ENCODE data around the gene ASZ1. TPM values are rescaled to one million over a fixed set of nuclear protein-coding genes. Genes with fewer than 3 reads are reported as not detected.

ASZ1 gene
- total RNA-seq, 2 donors from 2014 or later, result not detected

DNA sequence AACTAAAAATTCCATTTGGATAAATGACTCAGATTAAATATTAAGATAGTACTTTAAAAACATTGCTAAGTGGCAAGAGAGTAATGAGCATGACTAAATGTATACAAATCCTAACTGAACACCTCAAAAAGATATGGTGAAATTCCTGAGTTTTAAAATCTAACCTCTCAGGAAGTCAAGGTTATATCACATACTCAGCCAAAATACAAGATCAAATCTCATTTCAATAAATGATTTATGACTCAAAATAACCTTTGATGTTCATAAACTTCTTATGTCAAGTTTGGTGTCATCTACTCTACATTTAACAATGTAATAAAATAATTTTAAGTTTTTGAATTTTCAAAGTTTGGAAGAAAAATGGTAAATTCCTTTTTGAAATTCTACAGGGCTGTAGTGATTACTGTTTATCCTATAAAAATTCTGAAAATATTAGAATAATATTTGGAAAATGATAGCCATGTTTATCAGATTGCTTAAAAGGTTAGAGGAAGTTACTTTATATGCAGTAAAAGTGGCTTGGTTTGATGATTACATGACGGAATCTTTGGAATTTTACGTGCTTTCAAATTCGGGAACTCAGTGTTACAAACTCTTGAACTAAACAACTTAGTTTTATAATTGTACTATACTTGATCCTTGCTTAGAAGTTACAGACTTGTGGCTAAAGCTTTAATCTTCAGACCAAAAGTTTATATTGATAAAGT is 43.7 kb downstream of the ASZ1 start:
- no peak overlapping the region for H3K27ac Mint-ChIP-seq
- no peak for DNase-seq (ENCODE audit: low spot score in 2 of 2)
- peaks cover 7 to 9% of the 10 kb centered on the region in 2 donors for H3K9me3 Mint-ChIP-seq
- no peaks in the 10 kb centered on the region for H3K36me3 Mint-ChIP-seq
- ATAC-seq, result no peak

DNA sequence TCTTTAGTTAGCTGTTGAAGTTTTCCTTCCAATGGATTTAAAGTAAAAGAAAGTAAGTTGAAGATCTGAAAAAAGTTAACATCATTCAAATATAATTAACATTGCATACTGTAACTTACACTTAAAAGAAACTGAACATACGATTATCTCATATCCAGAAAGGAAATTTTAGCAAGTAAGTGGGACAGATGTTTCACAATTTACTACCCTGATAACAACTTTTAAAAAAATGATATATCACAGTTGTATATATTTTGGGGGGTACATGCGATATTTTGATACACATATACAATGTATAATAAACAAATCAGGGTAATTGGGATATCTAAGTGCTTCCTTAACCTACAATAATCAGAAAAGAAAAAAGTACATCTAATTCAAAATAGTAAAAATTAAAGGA is 44.2 kb downstream of the ASZ1 start:
- no peak for ATAC-seq
- H3K36me3 Mint-ChIP-seq, result no peaks in the 10 kb centered on the region

DNA sequence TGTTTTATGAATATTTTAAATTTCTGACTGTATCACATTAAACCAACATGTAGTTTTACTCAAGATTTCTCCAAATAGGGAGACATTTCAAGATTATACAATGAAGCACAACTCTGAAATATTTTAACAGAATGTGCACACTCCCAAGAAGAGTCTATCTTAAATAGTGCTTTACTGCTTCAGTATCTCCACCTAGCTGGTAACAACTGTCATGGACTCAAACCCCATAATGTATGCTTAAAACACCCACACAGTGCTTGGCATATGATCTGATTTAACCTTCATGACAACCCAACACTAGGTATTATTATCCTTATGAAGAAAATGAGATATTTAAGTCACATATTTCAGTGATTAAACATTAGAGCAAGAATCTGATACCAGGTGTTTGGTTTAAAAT is 45.9 kb downstream of the ASZ1 start:
- Mint-ChIP-seq H3K36me3 (no peaks in the 10 kb centered on the region), H3K27ac (no peak overlapping the region), H3K9me3 (no peaks in the 10 kb centered on the region)
- no peak for DNase-seq (ENCODE audit: low spot score in 2 of 2)
- no peak for ATAC-seq

More for the DNA sequence above, 44.2 kb downstream of the ASZ1 start:
- H3K9me3 Mint-ChIP-seq, result peaks cover 6 to 7% of the 10 kb centered on the region in 2 donors
- DNase-seq (ENCODE audit: low spot score in 2 of 2), result no peak
- H3K27ac Mint-ChIP-seq, result no peak overlapping the region

DNA sequence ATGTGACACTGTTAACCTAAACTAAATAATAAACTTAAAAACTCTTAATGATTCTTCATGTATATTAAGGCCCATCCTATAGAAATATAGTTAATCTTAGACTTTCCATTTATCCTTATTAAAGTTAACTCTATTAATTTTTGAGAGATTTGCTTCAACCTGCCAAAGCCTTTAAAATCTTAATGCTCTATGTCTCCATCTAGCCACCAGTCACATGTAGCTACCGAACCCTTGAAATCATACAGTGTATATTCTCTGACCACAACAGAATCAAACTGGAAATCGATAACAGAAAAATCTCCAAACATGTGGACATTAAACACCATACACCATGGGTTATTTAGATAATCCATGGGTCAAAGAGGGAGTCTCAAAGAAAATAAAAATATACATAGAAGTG is 51.9 kb downstream of the ASZ1 start:
- ATAC-seq (no peak), DNase-seq (ENCODE audit: low spot score in 2 of 2) (no peak)
- Mint-ChIP-seq H3K9me3 (no peaks in the 10 kb centered on the region), H3K36me3 (no peaks in the 10 kb centered on the region), H3K27ac (no peak overlapping the region)

DNA sequence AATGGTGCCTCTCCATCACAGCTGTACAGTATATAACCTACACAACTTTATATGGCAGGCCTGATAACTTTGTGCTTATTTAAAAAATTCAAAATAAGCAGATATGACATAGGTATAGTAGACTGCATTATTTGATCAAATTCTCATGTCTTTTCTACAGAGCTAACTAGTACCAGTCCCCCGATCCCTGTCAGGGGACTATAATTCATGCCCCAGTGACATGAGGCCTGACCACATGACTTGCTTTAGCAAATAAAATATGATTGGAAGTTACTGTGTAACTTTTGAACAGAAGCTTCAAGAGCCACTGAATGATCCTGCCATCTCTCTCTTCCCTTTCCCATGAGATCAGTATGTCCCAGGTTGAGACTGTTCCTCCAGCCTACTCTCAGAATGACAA is 55.2 kb downstream of the ASZ1 start:
- ATAC-seq, result no peak
- no peak overlapping the region for H3K27ac Mint-ChIP-seq
- no peaks in the 10 kb centered on the region for H3K36me3 Mint-ChIP-seq
- no peak for DNase-seq (ENCODE audit: low spot score in 2 of 2)
- no peaks in the 10 kb centered on the region for H3K9me3 Mint-ChIP-seq

DNA sequence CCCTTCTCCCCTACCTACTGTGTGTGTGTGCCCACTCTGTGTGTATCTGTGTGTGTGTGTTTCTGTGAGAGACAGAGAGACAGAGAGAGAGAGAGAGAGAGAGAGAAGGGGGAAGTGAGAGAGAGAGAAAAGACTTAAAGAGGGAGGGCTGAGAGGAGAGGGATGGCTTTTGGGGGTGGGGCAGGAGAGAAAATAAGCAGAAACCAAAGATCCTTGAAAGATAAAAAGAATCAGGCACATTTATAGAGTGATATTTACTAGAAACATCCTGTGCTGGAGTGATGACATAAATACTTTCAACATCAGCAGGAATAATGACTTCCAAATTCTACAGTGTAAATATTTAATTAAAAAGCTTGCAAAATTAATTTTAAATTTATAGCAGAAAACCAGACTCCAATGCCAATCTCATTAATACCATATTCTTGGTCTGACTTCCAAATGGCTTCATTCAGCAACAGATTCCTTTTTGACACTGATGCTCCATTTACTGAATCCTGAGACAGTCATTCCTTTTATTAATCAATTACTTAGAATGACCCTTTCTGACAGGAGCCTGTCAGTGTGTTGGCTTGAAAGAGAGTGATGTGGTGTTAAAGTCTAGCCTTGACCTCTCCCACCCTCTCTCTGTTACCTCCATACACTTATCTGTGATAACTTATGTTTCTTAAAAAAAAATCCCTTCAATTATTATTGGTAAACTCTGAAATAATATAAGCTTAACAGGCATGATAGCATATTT is 62.8 kb downstream of the ASZ1 start:
- ATAC-seq, result no peak

DNA sequence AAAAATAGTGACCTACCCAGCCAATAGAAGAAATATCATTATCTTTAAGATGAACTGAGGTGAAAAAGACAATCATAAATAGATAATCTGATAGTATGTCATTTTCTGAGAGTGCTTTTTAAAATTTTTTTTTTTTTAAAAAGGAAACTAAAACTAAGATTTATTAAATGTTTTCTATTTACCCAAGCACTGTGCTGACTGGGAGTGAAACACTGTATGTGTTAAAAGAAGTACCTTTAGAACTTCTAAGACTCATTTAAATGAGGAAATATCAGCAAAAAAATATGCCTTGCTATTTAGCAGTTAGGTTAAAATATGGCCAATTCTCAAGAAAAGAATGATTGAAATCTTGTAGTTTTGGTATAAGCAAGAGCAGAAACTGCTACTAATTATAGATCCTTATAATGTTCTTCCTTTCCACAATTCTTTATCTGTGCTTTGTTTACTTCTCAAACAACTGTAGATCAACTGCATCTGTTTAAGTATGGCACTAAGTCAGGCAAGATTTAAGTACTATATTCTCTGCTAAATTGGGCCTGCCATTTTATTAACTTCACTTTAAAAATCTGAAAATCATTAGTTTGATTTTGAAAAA is 64.9 kb downstream of the ASZ1 start:
- no peak for DNase-seq (ENCODE audit: low spot score in 2 of 2)
- H3K27ac Mint-ChIP-seq, result no peak overlapping the region
- H3K9me3 Mint-ChIP-seq, result no peaks in the 10 kb centered on the region
- H3K36me3 Mint-ChIP-seq, result no peaks in the 10 kb centered on the region
- no peak for ATAC-seq

More for the DNA sequence above, 62.8 kb downstream of the ASZ1 start:
- H3K27ac Mint-ChIP-seq, result no peak overlapping the region
- H3K9me3 Mint-ChIP-seq, result no peaks in the 10 kb centered on the region
- no peaks in the 10 kb centered on the region for H3K36me3 Mint-ChIP-seq
- DNase-seq (ENCODE audit: low spot score in 2 of 2), result no peak

DNA sequence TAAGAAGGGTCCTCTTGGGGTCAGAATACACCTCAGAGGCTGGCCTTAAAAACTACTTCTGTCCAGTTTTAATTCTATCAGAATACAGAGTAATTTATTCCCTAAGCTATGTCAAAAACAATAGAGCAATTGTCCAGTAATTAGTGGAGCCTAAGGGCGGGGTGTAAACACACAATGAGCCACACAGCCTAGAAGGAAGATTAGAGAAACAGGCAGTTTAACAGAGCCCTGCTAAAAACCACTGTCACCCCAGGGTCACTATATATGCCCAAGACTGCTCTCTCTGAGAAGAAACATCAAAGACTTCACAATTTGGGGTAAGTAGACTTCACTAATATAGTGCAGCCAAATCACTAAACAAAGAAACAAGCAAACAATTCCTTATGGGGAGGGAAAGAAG is 77.3 kb downstream of the ASZ1 start:
- no peaks in the 10 kb centered on the region for H3K9me3 Mint-ChIP-seq
- no peaks in the 10 kb centered on the region for H3K36me3 Mint-ChIP-seq
- no peak for DNase-seq (ENCODE audit: low spot score in 2 of 2)
- no peak for ATAC-seq
- H3K27ac Mint-ChIP-seq, result no peak overlapping the region

DNA sequence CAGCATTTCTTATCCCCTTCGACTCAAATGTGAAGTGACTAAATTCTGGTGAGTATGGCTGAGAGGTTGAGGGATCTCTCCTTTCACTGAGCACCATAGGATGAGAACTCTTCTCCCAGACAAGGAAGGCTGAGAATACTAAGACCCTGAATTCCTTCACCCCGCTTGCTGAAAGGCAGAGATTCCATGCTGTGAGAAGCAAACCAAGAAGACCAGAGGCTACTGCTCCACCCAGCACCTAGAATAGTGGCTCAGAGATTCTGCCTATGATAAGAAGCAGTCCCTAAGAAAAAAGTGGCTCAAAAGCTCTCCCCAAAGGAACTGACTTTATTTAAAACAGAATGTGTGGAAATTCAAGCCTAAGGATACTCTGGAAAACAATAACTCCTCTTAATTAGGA is 77.7 kb downstream of the ASZ1 start:
- Mint-ChIP-seq H3K27ac (no peak overlapping the region), H3K36me3 (no peaks in the 10 kb centered on the region), H3K9me3 (no peaks in the 10 kb centered on the region)
- DNase-seq (ENCODE audit: low spot score in 2 of 2), result no peak
- ATAC-seq, result no peak

DNA sequence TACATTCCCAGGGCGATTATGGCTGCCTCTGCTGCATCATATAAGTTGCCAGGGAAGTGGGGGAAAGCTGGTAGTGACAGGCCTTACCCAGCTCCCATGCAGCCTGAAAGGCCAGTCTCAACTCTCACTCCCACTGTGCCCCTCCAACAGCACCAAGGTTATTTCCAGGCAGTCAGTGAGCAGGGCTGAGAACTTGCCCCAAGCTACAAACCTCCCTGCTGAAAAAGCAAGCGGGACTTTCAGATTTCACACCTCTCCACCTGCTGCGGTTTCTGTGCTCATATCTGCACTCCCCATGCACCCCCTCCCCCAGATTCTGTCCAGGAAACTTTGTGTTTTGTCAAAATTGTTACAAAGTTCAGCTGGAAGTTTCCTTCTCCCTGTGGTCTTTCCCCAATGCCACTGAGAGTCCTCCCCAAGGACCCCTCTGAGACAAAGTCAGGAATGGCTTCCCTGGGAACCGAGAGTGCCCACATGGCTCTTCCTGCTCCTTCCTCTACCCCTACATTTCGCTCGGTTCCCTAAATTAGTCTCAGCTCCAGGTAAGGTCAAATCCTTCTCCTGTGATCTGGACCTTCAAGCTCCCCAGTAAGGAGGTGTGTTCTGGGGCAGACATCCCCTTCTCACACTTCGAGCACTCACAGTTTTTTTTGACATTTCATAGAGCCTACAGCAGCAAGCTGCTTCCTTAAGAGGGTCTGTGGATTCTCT is 79.2 kb downstream of the ASZ1 start:
- no peaks in the 10 kb centered on the region for H3K9me3 Mint-ChIP-seq
- H3K27ac Mint-ChIP-seq, result no peak overlapping the region
- H3K36me3 Mint-ChIP-seq, result no peaks in the 10 kb centered on the region
- ATAC-seq (no peak), DNase-seq (ENCODE audit: low spot score in 2 of 2) (no peak)

DNA sequence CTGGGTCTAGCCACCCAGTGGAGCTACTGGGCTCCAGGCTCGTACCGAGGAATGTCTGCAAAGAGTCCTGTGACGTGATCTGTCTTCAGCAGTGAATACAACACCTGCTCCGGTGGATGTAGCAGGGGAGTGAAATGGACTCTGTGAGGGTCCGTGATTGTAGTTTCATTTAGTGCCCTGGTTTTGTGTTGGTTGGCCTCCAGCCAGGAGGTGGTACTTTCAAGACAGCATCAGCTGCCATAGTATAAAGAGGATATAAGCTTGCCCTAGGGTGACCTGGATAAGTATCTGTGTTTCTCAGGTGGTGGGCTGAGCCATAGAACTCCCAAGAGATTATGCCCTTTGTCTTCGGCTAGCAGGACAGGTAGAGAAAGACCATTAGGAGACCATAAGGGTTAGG is 79.8 kb downstream of the ASZ1 start:
- no peak for DNase-seq (ENCODE audit: low spot score in 2 of 2)
- no peak for ATAC-seq
- no peaks in the 10 kb centered on the region for H3K9me3 Mint-ChIP-seq
- H3K27ac Mint-ChIP-seq, result no peak overlapping the region
- no peaks in the 10 kb centered on the region for H3K36me3 Mint-ChIP-seq

DNA sequence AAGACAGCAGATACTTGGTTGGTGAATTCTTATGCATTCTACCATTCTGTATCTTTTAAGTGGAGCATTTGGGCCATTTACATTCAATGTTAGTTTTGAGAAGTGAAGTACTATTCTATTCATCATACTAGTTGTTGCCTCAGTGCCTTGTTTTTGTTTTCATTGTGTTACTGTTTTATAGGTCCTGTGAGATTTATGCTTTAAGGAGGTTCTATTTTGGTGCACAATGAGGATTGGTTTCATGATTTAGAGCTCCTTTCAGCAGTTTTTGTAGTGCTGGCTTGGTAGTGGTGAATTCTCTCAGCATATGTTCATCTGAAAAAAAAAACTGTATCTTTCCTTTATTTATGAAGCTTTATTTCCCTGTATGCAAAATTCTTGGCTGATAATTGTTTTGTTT is 81.1 kb downstream of the ASZ1 start:
- Mint-ChIP-seq H3K9me3 (no peaks in the 10 kb centered on the region), H3K27ac (no peak overlapping the region), H3K36me3 (no peaks in the 10 kb centered on the region)
- DNase-seq (ENCODE audit: low spot score in 2 of 2), result no peak
- ATAC-seq, result no peak

DNA sequence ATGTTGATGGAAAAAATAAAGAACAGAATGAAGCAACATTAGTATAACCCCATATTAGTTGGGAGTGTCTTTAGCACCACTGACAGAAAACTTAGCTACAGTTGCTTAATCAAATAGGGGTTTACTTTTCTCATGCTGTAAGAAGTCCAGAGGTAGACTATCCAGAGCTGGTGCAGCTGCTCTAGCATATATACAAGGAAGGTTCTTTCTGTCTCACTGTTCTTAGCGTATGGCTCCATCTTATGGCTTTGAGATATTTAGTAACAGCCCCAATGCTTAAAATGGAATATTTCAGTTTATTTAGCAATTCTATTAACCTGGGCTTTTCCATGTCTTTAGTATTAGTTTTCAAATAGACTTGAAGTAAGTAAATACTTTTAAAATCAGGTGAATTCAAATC is 89.3 kb downstream of the ASZ1 start:
- DNase-seq (ENCODE audit: low spot score in 2 of 2) (no peak), ATAC-seq (no peak)
- Mint-ChIP-seq H3K9me3 (no peaks in the 10 kb centered on the region), H3K36me3 (no peaks in the 10 kb centered on the region), H3K27ac (no peak overlapping the region)

DNA sequence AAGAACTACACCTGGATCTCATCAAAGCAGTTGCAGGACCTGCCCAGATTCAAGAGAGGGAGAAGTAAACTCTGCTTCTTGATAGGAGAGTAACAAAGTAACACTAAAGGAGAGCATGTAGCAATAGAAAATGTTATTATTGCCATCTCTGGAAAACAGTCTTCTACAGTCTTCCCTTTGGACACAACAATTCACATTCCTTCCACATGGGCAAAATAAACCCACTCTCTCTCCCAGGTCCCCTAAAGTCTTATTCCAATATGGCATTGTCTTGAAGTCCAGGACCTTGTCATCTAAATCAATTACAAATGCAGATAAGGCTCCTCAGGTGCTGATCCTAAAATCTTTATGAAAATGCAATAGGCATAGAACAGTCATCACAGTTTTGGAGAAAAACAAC is 94.1 kb downstream of the ASZ1 start:
- Mint-ChIP-seq H3K27ac (no peak overlapping the region), H3K36me3 (no peaks in the 10 kb centered on the region), H3K9me3 (no peaks in the 10 kb centered on the region)
- ATAC-seq, result no peak
- DNase-seq (ENCODE audit: low spot score in 2 of 2), result no peak

DNA sequence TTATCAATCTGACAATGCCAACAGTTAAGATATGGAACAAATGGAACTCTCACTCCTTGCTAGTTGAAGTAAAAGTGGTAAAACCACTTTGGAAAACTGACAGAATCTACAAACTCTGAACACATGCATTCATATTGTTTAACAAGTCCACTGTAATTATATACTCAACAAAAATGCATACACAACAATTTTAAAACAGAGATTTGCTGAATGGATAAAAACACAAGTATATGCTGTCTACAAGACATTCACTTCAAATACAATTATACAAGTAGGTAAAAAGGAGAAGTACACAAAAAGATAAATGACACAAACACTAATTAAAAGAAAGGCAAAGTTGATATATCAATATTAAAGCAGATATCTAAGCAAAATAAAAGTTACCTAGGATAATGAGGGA is 95.3 kb downstream of the ASZ1 start:
- no peak overlapping the region for H3K27ac Mint-ChIP-seq
- no peak for DNase-seq (ENCODE audit: low spot score in 2 of 2)

DNA sequence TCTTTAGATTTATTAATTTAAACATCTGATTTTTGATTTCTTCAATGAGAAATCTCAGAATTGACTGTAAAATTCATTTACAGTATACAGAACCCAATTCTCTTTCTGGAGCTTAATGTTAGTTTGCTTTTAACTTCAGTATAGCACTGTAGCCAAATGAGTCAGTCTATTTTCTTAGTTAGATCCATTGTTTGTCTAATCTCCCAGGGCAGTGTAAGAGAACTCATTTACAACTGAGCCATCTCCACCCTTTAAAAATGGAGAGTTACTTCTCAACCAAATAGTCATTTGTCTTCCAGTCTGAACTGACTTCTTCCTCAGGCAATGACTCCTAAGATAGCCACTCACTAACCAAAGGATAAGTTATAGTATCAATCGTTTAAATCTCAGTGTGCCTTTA is 101.5 kb downstream of the ASZ1 start:
- peaks cover 7 to 14% of the 10 kb centered on the region in 2 donors for H3K36me3 Mint-ChIP-seq
- no peak for DNase-seq (ENCODE audit: low spot score in 2 of 2)
- no peak for ATAC-seq
- H3K9me3 Mint-ChIP-seq, result peaks cover 0 to 4% of the 10 kb centered on the region in 2 donors
- no peak overlapping the region for H3K27ac Mint-ChIP-seq

More for the DNA sequence above, 95.3 kb downstream of the ASZ1 start:
- no peaks in the 10 kb centered on the region for H3K36me3 Mint-ChIP-seq
- H3K9me3 Mint-ChIP-seq, result peaks cover 0 to 4% of the 10 kb centered on the region in 2 donors
- no peak for ATAC-seq

DNA sequence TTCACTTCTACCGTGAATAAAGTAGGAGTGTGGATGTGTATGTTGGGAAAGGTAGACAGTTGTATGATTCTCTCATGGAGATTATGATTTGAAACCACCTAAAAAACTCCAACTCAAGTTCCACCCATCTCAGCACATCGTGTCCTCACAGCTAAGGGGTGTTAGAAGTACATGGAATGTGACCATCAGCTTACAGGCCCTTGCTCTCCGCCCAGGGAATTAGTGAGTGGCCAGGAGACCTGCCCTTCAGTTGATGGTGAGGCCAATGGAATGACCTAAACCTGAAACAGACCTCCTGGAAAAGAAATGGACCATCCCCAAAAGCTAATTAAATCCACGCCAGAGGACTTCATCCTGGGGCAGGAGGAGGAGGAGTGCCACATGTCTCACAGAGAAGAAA is 102.3 kb downstream of the ASZ1 start:
- Mint-ChIP-seq H3K27ac (no peak overlapping the region), H3K9me3 (peaks cover 0 to 5% of the 10 kb centered on the region in 2 donors), H3K36me3 (peaks cover 7 to 14% of the 10 kb centered on the region in 2 donors)
- ATAC-seq (no peak), DNase-seq (ENCODE audit: low spot score in 2 of 2) (no peak)
